ENCODE measurements around the gene MRPL11.
"Not testable (repeated sequence)": the region's sequence is repeated elsewhere in the genome, so short reads cannot be mapped to it uniquely, and the experiment has no call there.

The MRPL11 gene

DNA sequence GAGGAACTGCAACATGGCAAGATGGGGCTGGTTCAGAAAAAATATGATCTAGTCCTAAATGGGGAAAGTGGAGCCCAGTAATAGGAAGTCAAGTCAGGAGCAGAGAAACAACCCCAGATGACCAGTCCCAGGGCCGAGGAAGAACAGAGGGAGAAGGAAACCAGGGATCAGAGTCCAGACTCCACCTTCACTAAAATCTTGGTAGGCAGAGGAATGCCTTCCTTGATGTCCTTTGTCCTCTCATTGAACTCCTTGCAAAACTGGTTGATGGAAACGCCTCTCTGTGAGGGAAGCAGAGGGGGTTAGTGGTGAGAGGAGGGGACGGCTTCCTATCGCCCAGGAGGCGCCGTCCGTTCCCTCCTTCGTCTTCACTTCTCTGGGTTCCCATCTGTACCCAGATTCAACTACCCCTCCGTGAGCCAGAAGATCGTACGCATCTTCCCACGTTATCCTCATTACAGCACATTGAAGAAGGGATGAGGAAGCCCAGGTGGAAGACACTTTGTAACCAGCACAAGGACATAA is 607 bp downstream of the MRPL11 start:
- no peak for TF ChIP-seq Cebpa-rat (IDR thresholded peaks at IDR 0.05)

DNA sequence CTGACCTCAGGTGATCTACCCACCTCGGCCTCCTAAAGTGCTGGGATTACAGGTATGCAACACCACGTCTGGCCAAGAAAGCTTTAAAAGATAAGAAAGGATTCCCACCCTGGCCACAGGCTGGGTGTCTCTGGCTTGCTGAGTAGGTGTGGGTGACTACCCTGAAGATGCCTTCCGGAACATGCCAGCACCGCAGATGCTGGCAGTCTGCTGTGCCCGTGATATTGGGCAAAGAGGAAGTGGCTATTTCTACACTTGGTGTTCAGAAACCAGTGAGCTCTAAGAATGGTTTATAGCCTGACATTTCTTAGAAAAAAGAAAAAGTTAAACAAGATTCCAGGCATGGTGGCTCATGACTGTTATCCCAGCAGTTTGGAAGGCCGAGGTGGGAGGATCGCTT is 6.1 kb downstream of the MRPL11 start:
- no peak overlapping the region for H3K9ac ChIP-seq
- no peak overlapping the region for H3K4me3 ChIP-seq
- H3K4me2 ChIP-seq, result no peak overlapping the region
- no peaks in the 10 kb centered on the region for H4K20me1 ChIP-seq
- H3K27me3 ChIP-seq, result no peaks in the 10 kb centered on the region
- no peak overlapping the region for H3K27ac ChIP-seq
- no peaks in the 10 kb centered on the region for H3K9me3 ChIP-seq
- H3K36me3 ChIP-seq, result peaks cover 54% of the 10 kb centered on the region
- H3K4me1 ChIP-seq, result peaks cover 2% of the 10 kb centered on the region
- no peak for TF ChIP-seq Cebpa-rat (IDR thresholded peaks at IDR 0.05)

More for the DNA sequence above, 607 bp downstream of the MRPL11 start:
- H4K20me1 ChIP-seq, result no peaks in the 10 kb centered on the region
- H3K4me2 ChIP-seq, result peak overlapping the region; percentile 86
- peaks cover 9% of the 10 kb centered on the region for H3K4me1 ChIP-seq
- peak overlapping the region; percentile 89 for H3K4me3 ChIP-seq
- peaks cover 40% of the 10 kb centered on the region for H3K36me3 ChIP-seq
- H3K27me3 ChIP-seq, result no peaks in the 10 kb centered on the region
- H3K9me3 ChIP-seq, result peaks cover 7% of the 10 kb centered on the region
- peak overlapping the region; percentile 91 for H3K27ac ChIP-seq
- H3K9ac ChIP-seq, result peak overlapping the region; percentile 92

DNA sequence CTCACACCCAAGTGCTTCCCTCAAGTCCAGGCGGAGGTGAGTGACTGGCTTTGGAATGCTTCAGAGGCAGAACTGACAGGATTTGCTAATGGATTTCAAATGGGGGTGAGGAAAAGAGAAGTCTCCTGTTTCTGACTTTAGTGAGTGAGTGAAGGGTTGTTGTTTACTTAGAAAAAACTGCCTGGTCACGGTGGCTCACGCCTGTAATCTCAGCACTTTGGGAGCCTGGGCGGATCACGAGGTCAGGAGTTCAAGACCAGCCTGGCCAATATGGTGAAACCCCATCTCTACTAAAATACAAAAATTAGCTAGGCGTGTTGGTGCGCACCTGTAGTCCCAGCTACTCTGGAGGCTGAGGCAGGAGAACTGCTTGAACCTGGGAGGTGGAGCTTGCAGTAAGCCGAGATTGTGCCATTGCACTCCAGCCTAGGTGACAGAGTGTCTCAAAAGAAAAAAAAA is 6.7 kb downstream of the MRPL11 start:
- peaks cover 50% of the 10 kb centered on the region for H3K36me3 ChIP-seq
- H4K20me1 ChIP-seq, H3K27me3 ChIP-seq, H3K9ac ChIP-seq, H3K4me2 ChIP-seq, H3K9me3 ChIP-seq, H3K4me1 ChIP-seq, H3K27ac ChIP-seq, H3K4me3 ChIP-seq: not testable (repeated sequence)

DNA sequence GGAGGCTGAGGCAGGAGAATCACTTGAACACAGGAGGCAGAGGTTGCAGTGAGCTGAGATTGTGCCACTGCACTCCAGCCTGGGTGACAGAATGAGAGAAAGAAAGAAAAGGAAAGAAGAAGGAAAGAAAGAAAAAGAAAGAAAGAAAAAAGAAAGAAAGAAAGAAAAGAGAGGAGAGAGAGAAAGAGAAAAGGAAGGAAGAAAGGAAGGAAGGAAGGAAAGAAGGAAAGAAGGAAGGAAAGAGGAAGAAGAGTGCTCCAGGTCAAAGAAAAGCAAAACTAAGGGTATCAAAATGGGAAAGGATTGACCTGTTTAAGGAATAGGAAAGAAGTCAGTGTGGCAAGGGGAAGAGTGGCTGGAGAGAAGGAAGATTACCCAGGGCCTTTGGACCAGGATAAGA is 7.4 kb downstream of the MRPL11 start:
- Histone ChIP-seq H3K36me3 (peaks cover 44% of the 10 kb centered on the region), H4K20me1 (peaks cover 11% of the 10 kb centered on the region; the same call in 1 of the 2 replicates)
- H3K9me3 ChIP-seq, H3K4me3 ChIP-seq, H3K27ac ChIP-seq, H3K4me2 ChIP-seq, H3K27me3 ChIP-seq, H3K4me1 ChIP-seq, H3K9ac ChIP-seq: not testable (repeated sequence)

DNA sequence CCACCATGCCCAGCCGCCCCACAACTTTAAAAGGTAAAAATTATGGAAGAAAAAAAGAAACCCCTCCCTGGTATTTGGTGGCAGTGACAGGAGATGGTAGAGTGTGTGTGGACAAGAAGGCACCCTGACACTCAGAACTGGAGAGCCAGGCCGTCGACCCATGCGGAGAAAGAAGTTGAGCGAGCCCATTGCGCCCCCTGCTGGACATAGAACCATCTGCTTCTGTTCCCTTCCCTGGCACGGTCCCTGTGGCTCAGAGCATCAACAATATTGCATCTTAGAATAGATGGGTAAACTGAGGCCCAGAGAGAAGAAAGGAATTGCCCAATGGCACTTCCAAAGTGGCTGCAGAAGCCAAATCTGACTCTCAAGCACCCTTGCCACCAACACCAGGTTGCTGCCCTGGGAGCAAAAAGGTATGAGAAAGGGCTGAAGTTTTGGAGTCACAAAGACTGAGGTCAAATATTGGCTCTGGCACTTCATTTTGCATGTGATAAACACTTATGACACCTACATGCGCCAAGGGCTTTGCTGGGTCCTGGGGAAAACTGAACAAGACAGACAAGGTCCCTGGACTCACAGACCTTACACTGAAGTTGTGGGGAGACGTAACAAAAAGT is 8.6 kb downstream of the MRPL11 start:
- H3K9me3 ChIP-seq, result no peaks in the 10 kb centered on the region
- H3K9ac ChIP-seq, result no peak overlapping the region
- H3K36me3 ChIP-seq, result peaks cover 32% of the 10 kb centered on the region
- H3K4me2 ChIP-seq, result no peak overlapping the region
- H3K4me3 ChIP-seq, result no peak overlapping the region
- peaks cover under 1% of the 10 kb centered on the region for H3K27me3 ChIP-seq
- H3K4me1 ChIP-seq, result no peaks in the 10 kb centered on the region
- no peak for TF ChIP-seq Cebpa-rat (IDR thresholded peaks at IDR 0.05)
- peaks cover 18% of the 10 kb centered on the region; the same call in 1 of the 2 replicates for H4K20me1 ChIP-seq
- no peak overlapping the region for H3K27ac ChIP-seq

DNA sequence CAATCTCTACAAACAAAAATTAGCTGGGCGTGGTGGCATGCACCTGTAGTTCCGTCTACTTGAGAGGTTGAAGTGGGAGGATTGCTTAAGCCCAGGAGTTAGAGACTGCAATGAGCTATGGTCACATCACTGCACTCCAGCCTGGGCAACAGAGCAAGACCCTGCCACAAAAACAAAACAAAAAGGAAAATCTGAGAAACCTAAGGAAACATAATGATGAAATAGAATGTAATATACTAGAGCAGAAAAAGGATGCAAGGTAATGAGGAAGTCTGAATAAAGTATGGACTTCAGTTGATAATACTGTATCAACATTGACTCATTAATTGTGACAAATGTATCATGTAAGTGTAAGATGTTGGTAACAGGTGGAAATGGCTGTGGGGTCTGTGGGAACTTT is 9.7 kb downstream of the MRPL11 start:
- Histone ChIP-seq H3K27me3 (peaks cover 13% of the 10 kb centered on the region), H3K9ac (no peak overlapping the region), H3K36me3 (peaks cover 22% of the 10 kb centered on the region), H3K4me1 (no peaks in the 10 kb centered on the region), H4K20me1 (peaks cover 29% of the 10 kb centered on the region; the same call in 1 of the 2 replicates), H3K9me3 (no peaks in the 10 kb centered on the region), H3K4me2 (no peak overlapping the region), H3K4me3 (no peak overlapping the region), H3K27ac (no peak overlapping the region)
- TF ChIP-seq Cebpa-rat (IDR thresholded peaks at IDR 0.05), result no peak

DNA sequence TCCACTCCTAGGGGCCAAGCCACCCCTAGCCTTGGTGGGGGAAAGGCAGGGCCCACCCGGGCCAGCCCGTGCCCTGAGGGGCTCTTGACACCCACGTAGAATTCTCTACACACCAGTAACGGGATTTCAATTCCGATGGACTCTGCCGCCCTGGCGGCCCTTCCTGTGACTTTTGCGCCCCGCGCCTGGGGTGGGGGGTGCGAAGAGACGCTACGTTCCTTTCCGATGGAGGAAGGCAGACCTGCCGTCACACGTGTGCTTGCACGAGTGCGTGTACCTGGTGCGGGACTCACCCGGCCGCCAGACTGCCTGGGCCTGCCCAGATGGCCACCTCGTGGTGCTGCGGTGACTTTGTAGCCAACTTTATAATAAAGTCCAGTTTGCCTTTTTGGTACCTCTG is 12.3 kb downstream of the MRPL11 start:
- no peak for TF ChIP-seq Cebpa-rat (IDR thresholded peaks at IDR 0.05)
- H3K27me3 ChIP-seq, result peaks cover 37% of the 10 kb centered on the region
- no peak overlapping the region for H3K27ac ChIP-seq
- no peak overlapping the region for H3K9ac ChIP-seq
- peaks cover 45% of the 10 kb centered on the region for H4K20me1 ChIP-seq
- no peak overlapping the region for H3K4me2 ChIP-seq
- H3K36me3 ChIP-seq, result no peaks in the 10 kb centered on the region
- no peak overlapping the region for H3K4me3 ChIP-seq
- no peaks in the 10 kb centered on the region for H3K9me3 ChIP-seq
- H3K4me1 ChIP-seq, result no peaks in the 10 kb centered on the region

DNA sequence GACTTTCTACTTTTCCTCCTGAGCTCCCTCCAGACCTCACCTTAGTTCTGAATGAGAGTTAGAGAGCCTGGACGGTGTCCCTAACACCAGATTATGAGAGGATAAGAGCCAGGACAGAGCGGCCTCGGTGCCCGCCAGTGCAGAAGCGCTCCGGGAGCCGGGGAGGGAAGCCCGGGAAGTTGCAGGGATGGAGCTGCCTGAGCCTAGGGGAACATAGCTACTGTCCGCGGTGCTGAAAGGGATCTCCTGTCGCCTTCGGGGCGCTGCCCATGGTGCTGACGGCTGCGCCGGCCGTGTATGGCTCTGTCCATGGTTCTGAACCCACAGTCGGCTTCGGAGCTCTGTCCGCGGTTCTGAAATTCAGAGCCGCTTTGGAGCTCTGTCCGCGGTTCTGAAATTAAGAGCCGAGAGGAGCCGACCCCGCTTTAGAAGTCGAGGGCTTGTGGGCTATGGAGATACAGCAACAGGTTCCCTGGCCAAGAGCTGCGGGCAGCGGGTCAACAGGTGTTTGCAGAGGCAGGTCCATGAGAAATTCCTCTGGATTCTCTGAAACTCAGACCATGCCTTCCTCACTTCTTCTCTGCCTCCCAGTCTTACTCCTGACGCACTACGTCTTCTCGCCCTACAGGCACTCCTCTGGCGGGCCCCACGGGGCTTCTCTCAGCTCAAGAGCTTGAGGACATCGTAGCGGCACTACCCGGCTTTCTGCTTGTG is 17.0 kb downstream of the MRPL11 start:
- H4K20me1 ChIP-seq, result peaks cover 74% of the 10 kb centered on the region
- peaks cover 11% of the 10 kb centered on the region; the same call in 1 of the 2 replicates for H3K9me3 ChIP-seq
- no peak overlapping the region for H3K4me3 ChIP-seq
- no peaks in the 10 kb centered on the region for H3K36me3 ChIP-seq
- no peak overlapping the region for H3K27ac ChIP-seq
- peaks cover 84% of the 10 kb centered on the region for H3K27me3 ChIP-seq
- no peak overlapping the region for H3K9ac ChIP-seq
- no peak for TF ChIP-seq Cebpa-rat (IDR thresholded peaks at IDR 0.05)
- H3K4me1 ChIP-seq, result peaks cover 10% of the 10 kb centered on the region
- H3K4me2 ChIP-seq, result no peak overlapping the region

DNA sequence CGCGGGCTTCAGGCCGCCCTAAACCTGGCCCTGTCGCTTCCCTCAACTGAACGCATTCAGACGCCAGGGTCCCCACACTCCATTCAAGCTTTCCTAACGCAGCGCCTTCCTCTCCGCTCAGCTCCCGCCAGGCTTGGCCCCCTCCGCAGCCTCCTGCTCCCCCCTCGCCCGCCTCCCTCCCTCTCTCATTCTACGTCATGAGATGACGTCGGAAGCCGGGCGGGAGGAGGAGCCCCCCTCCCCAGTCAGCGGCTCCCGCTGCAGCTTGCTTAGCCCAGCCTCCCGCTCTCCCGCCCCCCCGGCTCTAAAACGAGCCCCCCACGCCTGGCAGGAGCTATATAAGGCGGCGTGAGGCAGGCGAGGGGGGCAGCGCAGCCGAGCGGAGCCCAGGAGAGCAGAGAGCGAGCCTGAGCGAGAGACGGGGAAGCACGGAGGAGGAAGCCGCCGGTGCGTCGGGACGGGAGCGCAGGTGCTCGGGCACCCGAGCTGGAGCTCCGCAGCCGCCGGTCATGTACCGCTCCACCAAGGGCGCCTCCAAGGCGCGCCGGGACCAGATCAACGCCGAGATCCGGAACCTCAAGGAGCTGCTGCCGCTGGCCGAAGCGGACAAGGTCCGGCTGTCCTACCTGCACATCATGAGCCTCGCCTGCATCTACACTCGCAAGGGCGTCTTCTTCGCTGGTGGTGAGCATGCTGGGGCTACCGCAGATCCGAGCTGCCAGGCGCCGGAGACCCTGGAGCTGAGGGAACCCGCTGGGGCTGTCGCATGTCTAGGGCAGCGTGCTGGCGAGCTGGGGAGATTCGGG is 17.8 kb downstream of the MRPL11 start, which contains the start of gene NPAS4:
NPAS4 (plus strand) TSS at position 365 of the 806 bp plus-strand sequence; CDS start at position 510, 145 bp downstream.
- peaks cover 92% of the 10 kb centered on the region for H3K27me3 ChIP-seq
- peaks cover 10% of the 10 kb centered on the region for H3K4me1 ChIP-seq
- no peak within 1 kb of the TSS for H3K4me2 ChIP-seq
- H3K9ac ChIP-seq, result no peak within 1 kb of the TSS
- H3K36me3 ChIP-seq, result no peaks in the 10 kb centered on the region
- no peak for TF ChIP-seq Cebpa-rat (IDR thresholded peaks at IDR 0.05)
- no peak within 1 kb of the TSS for H3K4me3 ChIP-seq
- H3K9me3 ChIP-seq, result peaks cover 11% of the 10 kb centered on the region; the same call in 1 of the 2 replicates
- no peak within 1 kb of the TSS for H3K27ac ChIP-seq
- H4K20me1 ChIP-seq, result peaks cover 76% of the 10 kb centered on the region

Data from BLaER1 (cell line).